CD4-positive, alpha-beta T cell treated with Interleukin-4 for 1 hour (primary cell): ENCODE measurements around the gene SPR.

Experiments used
- DNase-seq, 2 donors: peaks; one replicate each; pipeline ENCODE4 v3.0.0-alpha.2; 2020 to 2022

Gene SPR

GRCh38 chr2:72933207-72933606, 46.0 kb downstream of the SPR start:
- DNase-seq = no peak

GRCh38 chr2:72933646-72934151, 46.5 kb downstream of the SPR start:
- no peak for DNase-seq

GRCh38 chr2:72934683-72935610, 47.7 kb downstream of the SPR start:
- no peak for DNase-seq

- no peak for DNase-seq
These were observed 48.4 kb downstream of the SPR start for GRCh38 chr2:72935611-72935957.

GRCh38 chr2:72936660-72937355, 49.6 kb downstream of the SPR start:
- DNase-seq = no peak

- no peak for DNase-seq
These were observed 50.1 kb downstream of the SPR start for GRCh38 chr2:72937356-72937669.

- DNase-seq = no peak
These were observed 51.2 kb downstream of the SPR start for GRCh38 chr2:72938455-72938854.

GRCh38 chr2:72940361-72940760, 53.2 kb downstream of the SPR start:
- DNase-seq = no peak

- DNase-seq = no peak
These were observed 53.6 kb downstream of the SPR start for GRCh38 chr2:72940786-72941185.
